PFSK-1 (cell line): ENCODE measurements around the gene SCAP.

Experiments used
- FOXP2 ChIP-seq: optimal IDR thresholded peaks from 2 replicates; pipeline ENCODE3; 2011; ENCODE audit warnings: borderline replicate concordance, control low read depth, inconsistent platforms; ENCODE audit not compliant: insufficient read depth; ENCODE audit errors: extremely low read length, extremely low read depth
- POLR2AphosphoS5 ChIP-seq: IDR thresholded peaks from 2 replicates; pipeline ENCODE4 v1.6.1; 2012; ENCODE audit warnings: low read depth, mild to moderate bottlenecking, control low read depth, low read length, moderate library complexity
- SIN3A ChIP-seq: IDR thresholded peaks from 2 replicates; pipeline ENCODE4 v1.6.1; 2012; ENCODE audit warnings: mild to moderate bottlenecking, low read length, moderate library complexity, borderline replicate concordance; ENCODE audit not compliant: insufficient read depth
- TAF1 ChIP-seq: IDR thresholded peaks from 2 replicates; pipeline ENCODE4 v1.6.1; 2012; ENCODE audit warnings: low read length, control low read depth, borderline replicate concordance; ENCODE audit not compliant: insufficient read depth
- TF ChIP-seq, protein P1 (sequence below), 2 experiments: IDR thresholded peaks; 2 replicates each; pipeline versions ENCODE4 v1.6.1 to v1.8.0; 2011 to 2012; ENCODE audit warnings: low read depth in 2 of 2, low read length in 2 of 2, control low read depth in 1 of 2, inconsistent platforms in 1 of 2, mild to moderate bottlenecking in 1 of 2, moderate library complexity in 1 of 2; ENCODE audit not compliant: insufficient read depth in 1 of 2

SCAP gene

DNA sequence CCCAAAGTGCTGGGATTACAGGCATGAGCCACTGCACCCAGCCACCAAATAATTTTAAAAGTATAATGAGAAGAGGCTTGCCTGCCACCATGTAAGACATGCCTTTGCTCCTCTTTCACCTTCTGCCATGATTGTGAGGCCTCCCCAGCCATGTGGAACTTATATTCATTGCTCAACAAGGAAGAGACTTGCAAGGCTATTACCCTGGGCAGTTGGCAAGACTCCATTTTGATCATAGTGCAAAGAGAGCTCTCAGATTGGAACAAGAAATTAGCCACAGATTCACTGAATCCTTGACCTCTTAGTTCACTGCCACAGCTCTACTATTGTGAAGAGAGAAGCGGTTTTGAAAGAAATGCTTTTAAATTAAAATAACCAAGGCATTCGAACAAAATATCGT is 6.1 kb downstream of the SCAP start:
- TF ChIP-seq, protein P1, sequence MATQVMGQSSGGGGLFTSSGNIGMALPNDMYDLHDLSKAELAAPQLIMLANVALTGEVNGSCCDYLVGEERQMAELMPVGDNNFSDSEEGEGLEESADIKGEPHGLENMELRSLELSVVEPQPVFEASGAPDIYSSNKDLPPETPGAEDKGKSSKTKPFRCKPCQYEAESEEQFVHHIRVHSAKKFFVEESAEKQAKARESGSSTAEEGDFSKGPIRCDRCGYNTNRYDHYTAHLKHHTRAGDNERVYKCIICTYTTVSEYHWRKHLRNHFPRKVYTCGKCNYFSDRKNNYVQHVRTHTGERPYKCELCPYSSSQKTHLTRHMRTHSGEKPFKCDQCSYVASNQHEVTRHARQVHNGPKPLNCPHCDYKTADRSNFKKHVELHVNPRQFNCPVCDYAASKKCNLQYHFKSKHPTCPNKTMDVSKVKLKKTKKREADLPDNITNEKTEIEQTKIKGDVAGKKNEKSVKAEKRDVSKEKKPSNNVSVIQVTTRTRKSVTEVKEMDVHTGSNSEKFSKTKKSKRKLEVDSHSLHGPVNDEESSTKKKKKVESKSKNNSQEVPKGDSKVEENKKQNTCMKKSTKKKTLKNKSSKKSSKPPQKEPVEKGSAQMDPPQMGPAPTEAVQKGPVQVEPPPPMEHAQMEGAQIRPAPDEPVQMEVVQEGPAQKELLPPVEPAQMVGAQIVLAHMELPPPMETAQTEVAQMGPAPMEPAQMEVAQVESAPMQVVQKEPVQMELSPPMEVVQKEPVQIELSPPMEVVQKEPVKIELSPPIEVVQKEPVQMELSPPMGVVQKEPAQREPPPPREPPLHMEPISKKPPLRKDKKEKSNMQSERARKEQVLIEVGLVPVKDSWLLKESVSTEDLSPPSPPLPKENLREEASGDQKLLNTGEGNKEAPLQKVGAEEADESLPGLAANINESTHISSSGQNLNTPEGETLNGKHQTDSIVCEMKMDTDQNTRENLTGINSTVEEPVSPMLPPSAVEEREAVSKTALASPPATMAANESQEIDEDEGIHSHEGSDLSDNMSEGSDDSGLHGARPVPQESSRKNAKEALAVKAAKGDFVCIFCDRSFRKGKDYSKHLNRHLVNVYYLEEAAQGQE (IDR thresholded peaks at IDR 0.05; ENCODE audit: insufficient read depth in 1 of 2, low read depth in 2 of 2, low read length in 2 of 2), result no peak
- no peak for TF ChIP-seq FOXP2
- no peak for TF ChIP-seq POLR2AphosphoS5
- TF ChIP-seq TAF1, result no peak
- no peak for TF ChIP-seq SIN3A

DNA sequence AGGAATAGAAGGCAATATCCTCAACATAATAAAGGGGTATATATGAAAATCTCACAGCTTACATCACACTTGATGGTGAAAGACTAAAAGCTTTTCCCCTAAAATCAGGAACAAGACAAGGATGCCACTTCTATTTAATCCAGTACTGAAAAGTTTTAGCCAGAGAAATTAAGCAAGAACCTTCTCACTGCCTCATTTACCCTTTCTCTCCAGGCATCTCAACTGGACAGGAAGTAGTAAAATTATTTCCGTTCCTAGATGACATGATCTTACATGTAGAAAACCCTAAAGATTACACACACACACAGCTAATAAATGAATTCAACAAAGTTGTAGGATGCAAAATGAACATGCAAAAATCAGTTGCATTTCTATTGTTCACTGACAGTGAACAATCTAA is 11.2 kb downstream of the SCAP start:
- TF ChIP-seq, protein P1 (IDR thresholded peaks at IDR 0.05; ENCODE audit: insufficient read depth in 1 of 2, low read depth in 2 of 2, low read length in 2 of 2), result no peak
- TF ChIP-seq SIN3A, result no peak

DNA sequence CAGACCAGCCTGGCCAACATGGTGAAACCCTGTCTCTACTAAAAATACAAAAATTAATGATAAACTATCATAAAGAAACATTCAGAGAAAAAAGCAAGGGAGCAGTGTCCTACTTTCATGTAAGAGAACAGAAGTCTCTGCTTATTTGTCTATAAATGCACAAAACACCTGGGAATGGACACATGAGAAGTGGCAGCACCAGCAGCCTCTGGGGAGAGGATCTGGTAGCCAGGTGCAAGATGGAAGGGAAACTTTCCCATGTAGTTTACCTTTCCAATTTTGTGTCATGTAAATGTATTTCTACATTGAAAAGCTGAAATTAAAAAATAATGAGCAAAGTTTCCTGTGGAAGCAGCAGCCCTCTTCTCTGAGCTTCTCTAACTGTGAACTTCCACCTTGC is 18.8 kb downstream of the SCAP start:
- TF ChIP-seq, protein P1 (IDR thresholded peaks at IDR 0.05; ENCODE audit: insufficient read depth in 1 of 2, low read depth in 2 of 2, low read length in 2 of 2), result no peak
- no peak for TF ChIP-seq SIN3A
- TF ChIP-seq TAF1, result no peak
- TF ChIP-seq POLR2AphosphoS5, result no peak
- no peak for TF ChIP-seq FOXP2

DNA sequence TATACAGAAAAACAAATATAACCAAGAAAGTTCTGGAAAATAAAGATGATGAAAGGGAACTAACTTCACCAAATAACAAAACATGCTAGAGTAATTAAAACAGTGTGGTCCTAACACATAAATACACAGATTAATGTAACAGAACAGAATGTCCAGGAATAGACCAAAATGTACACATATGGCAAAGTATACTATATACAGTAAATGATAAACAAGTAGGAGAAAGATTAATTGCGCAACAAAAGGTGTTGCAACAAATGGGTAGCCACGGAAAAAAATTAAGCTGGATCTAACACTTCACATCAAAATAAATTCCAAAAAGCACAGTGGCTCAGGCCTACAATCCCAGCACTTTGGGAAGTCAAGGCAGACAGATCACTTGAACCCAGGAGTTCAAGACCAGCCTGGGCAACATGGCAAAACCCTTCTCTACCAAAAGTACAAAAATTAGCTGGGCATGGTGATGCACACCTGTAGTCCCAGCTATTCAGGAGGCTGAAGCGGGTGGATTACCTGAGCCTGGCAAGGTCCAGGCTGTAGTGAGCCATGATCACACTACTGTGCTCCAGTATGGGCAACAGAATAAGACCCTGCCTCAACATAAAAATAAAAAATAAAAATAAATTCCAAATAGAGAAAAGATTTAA is 19.8 kb downstream of the SCAP start:
- TF ChIP-seq POLR2AphosphoS5 (no peak), FOXP2 (no peak), SIN3A (no peak), TAF1 (no peak)
- TF ChIP-seq, protein P1 (IDR thresholded peaks at IDR 0.05; ENCODE audit: insufficient read depth in 1 of 2, low read depth in 2 of 2, low read length in 2 of 2), result no peak

DNA sequence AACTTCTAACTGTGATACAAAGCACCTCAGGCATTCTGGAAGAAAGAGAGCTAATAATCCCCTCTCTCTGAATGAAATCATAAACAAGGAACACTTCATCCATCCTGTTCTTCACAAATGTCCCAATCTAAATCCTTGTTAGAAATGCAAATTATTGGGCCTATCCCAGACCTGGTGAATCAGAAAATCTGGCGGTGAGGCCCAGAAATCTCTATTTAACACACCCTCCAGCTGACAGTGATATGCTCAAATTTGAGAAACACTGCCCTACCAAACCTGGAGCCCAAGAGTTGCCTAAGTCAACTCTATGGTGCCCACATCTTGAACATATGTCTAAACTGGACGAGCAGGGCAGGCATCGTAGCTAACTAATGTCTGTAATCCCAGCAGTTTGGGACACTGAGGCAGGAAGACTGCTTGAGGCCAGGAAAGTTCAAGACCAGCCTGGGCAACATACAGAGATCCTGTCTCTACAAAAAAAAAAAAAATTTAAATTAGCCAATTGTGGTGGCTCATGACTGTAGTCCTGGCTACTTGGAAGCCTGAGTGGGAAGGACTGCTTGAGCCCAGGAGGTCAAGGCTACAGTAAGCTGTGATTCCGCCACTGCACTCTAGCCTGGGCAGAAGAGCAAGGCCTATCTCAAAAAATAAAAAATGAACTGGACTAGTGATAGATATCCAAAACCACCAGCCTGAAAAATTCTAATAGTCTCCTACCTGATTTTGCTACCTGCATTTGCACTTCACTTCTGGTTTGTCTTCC is 23.1 kb downstream of the SCAP start:
- TF ChIP-seq SIN3A (no peak), POLR2AphosphoS5 (no peak), FOXP2 (no peak), TAF1 (no peak)
- TF ChIP-seq, protein P1 (IDR thresholded peaks at IDR 0.05; ENCODE audit: insufficient read depth in 1 of 2, low read depth in 2 of 2, low read length in 2 of 2), result no peak
